ENCODE data around the gene POFUT2. TPM values are rescaled to one million over a fixed set of nuclear protein-coding genes. Genes with fewer than 3 reads are reported as not detected.

Gene POFUT2
- total RNA-seq, 4 donors from 2014 or later, result 17.5 to 48.9 (median 19.8) TPM

DNA sequence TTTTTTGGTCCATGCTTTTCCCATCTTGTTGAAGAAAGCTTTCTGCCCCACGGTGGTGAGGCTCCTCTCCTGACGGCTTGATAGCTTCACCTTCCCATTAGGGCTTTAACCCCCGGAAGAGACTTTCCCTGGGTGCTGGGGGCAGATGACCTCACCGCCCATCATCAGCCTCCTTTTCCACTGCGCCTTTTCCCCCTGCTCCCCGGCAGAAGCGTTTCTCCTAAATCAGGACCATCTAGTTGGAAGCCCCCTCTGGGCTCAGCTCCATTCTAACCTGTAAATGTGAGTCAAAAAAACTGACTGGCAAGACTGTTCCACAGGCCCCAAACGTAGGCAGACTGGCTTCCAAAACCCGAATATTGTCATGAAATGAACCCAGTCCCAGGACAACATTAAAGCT, 6.7 kb downstream of the POFUT2 start:
- DNase-seq (ENCODE audit: low spot score) (no peak), ATAC-seq (ENCODE audit: low FRiP score) (no peak)
- TF ChIP-seq, protein P1, sequence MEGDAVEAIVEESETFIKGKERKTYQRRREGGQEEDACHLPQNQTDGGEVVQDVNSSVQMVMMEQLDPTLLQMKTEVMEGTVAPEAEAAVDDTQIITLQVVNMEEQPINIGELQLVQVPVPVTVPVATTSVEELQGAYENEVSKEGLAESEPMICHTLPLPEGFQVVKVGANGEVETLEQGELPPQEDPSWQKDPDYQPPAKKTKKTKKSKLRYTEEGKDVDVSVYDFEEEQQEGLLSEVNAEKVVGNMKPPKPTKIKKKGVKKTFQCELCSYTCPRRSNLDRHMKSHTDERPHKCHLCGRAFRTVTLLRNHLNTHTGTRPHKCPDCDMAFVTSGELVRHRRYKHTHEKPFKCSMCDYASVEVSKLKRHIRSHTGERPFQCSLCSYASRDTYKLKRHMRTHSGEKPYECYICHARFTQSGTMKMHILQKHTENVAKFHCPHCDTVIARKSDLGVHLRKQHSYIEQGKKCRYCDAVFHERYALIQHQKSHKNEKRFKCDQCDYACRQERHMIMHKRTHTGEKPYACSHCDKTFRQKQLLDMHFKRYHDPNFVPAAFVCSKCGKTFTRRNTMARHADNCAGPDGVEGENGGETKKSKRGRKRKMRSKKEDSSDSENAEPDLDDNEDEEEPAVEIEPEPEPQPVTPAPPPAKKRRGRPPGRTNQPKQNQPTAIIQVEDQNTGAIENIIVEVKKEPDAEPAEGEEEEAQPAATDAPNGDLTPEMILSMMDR (IDR thresholded peaks at IDR 0.05), result no peak

DNA sequence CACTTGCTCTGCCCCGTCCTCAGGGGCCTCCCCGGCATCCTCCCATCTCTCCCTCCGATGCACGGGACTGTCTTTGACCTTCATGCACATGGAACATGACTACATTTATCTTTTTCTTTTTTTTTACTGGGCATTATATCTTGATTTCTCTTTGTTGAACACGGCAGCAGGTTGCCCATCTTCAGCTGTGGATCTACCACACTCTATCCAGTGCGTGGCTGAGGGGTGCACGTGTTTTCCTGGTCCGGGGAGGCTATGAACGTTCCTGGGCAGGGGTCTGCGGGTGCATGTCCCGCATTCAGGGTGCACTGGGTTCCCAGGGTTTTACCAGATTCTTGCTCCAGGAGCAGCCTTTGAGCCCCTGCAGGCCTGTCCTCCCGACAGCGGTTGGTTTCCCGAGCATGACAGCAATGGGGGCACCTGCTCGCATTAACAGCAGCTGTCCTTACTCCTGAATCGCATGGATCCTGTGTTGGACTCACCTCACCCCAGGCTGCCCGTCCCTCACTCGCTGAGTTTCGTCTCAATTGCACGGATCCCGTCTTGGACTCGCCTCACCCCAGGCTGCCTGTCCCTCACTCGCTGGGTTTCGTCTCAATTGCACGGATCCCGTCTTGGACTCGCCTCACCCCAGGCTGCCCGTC, 7.4 kb downstream of the POFUT2 start:
- ATAC-seq (ENCODE audit: low FRiP score) (no peak), DNase-seq (ENCODE audit: low spot score) (no peak)
- TF ChIP-seq, protein P1 (IDR thresholded peaks at IDR 0.05), result no peak

DNA sequence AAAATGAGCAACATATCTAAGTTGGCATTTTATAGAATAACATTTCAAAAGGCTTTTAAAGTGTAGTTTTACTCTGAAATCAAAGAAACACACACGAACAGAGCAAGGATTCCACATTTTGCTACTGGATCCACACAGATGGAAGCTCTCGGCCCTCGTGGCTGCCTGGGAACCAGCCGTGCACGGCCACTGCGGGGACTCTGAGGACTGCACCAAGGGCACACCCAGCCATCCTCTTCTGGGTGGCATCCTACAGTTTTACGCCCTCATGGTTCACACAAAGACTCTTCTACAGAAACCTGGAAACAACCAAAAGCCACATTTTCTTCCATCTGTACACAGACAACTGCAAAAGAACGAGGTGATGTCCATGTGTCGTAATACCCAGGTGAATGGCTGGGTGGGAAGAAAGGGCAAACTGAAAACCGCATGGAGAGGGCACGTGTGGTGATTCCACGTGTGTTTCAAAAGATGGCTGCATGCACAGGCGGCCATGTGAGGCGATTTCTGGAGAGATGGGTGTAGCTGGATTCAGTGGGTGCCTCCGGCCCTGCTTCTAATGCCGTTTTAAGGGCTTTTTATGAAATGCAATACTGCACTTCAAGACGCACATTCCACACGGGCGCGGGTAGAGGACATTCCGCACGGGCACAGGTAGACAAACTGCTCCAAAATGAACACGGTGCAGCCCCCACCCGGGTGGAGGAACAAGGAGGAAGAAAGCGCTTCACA, 8.1 kb downstream of the POFUT2 start:
- DNase-seq (ENCODE audit: low spot score), result no peak
- no peak for ATAC-seq (ENCODE audit: low FRiP score)
- TF ChIP-seq, protein P1 (IDR thresholded peaks at IDR 0.05), result no peak

DNA sequence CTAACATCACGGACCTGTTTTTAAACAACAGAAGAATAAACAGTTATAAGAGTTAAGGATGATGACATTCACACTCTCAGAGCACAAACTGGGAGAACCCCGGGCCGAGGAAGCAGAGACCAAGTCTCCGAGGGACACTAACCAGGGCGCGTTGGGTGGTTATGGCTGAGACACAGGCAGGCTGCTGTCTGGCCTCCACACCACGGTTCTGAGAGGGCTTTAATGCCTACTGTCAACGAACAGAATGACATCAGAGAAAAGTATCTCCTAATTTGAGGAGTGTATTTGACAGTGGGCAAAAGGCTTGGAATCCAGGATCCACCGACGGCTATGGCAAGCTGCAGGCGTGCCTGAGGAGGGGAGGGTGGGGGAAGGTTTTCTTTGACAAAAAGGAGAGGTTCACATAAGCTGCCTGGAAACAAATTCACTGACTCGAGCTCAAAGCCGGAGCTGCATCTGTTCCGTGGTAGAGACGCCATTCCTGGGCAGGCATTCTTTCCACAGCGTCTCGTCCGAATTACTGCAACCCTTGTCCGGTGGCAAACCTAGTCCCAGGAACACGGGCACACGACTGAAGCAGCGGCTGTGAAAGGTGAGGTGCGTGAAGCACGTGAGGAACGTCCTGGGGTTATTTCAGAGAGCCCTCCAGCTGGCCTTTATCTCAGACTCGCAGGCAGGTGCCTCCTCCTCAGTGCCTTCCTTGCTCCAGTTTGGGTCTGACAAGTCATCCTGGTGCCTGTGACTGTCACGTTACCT, 9.4 kb downstream of the POFUT2 start:
- ATAC-seq (ENCODE audit: low FRiP score), result no peak
- TF ChIP-seq, protein P1 (IDR thresholded peaks at IDR 0.05), result no peak
- DNase-seq (ENCODE audit: low spot score), result no peak

DNA sequence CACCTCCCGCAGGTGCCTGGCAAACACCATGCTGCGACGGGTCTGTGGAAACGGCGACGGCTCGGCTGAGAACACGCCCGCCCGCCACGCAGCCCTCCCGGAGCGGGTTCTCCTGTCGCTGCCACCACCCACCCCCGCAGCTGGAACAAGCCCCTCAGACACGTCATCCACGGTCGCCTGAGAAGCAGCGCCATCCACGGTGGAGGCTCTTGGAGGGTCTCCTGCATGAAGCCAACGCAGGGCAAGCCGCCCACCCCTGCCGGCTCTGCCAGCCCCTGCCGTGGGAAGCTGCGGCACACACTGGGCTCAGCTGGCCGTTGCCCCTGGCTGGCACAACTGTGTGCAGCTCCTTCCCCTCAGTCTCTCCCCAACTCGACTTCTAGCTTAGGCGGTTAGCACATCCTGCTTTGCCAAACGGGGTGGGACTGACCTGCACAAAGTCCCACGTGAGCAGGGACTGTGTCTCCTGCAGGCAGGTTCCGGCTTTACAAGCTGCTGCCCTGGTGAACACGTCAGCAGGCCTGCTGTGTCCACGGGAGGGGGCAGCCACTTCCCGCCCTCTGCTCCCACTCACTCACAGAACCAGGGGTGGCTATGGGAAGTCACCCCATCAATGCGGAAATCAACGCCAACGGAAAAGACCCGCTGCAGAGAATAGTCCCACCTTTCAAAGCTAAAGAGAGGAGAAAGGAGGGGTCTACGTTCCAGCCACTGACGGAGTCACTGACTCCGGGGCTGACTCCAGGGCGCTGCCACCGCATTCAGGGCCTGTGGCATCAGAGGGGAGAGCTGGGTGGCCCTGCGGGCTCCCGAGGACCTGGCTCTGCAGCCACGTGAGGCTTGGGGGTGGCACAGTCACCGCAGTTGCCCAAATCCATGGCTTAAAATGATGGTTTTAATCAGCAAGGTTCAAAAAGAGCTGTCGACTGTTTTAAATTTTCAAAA, 10.3 kb downstream of the POFUT2 start:
- DNase-seq (ENCODE audit: low spot score) (no peak), ATAC-seq (ENCODE audit: low FRiP score) (no peak)
- TF ChIP-seq, protein P1 (IDR thresholded peaks at IDR 0.05), result no peak

DNA sequence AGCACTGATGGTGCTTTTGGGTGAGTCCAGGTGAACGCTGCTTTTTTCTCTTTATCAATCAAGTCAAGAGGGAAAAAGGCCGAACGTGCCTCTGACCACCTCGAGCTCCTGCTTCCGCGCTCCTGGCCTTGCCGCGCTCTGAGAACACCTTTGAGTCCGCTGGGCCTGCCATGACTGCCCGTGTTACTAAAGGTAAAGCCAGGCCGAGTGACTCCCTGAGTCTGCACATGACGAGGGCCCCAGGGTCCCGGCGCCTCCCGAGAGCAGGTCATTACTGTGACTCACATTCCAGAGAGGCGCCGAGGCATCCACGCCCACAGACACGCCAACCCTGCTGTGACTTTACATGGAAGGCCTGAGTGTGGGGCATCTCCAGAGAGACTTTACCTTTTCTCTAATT, 11.1 kb downstream of the POFUT2 start:
- TF ChIP-seq, protein P1 (IDR thresholded peaks at IDR 0.05), result no peak
- ATAC-seq (ENCODE audit: low FRiP score) (no peak), DNase-seq (ENCODE audit: low spot score) (no peak)
